Peyer's patch (tissue), 4 donors: ENCODE data around the gene ARL6IP1. TPM values are rescaled to one million over a fixed set of nuclear protein-coding genes. Genes with fewer than 3 reads are reported as not detected.

Experiments
- DNase-seq, 3 donors: peaks; one replicate each; pipeline ENCODE4 v3.0.0-alpha.2; 2017 to 2019
- H3K27ac ChIP-seq, 4 donors: fragments of 200-600 bp; sonication (generic); one replicate each; pipeline ENCODE4 v1.5.1; 2016 to 2019
- H3K27me3 ChIP-seq, 2 donors: fragments of 200-600 bp; sonication (generic); one replicate each; pipeline ENCODE4 v1.5.1; 2019
- H3K36me3 ChIP-seq, 3 donors: fragments of 200-600 bp; sonication (generic); one replicate each; pipeline ENCODE4 v1.5.1; 2016 to 2019
- H3K4me1 ChIP-seq, 4 donors: fragments of 200-600 bp; sonication (generic); one replicate each; pipeline ENCODE4 v1.5.1; 2016 to 2019
- H3K4me3 ChIP-seq, 4 donors: fragments of 200-600 bp; sonication (generic); 1 replicate in 3 of 4; 2 replicates in 1 of 4; pipeline ENCODE4 v1.5.1; 2016 to 2019; ENCODE audit warnings: mild to moderate bottlenecking in 1 of 4
- H3K9me3 ChIP-seq, 4 donors: fragments of 200-600 bp; sonication (generic); one replicate each; pipeline ENCODE4 v1.5.1; 2016 to 2019; ENCODE audit warnings: mild to moderate bottlenecking in 1 of 4
- POLR2A ChIP-seq, 2 donors: fragments of 450-650 bp; IDR thresholded peaks; one replicate each; pipeline ENCODE4 v1.5.1; 2017; ENCODE audit warnings: antibody characterized with exemption in 2 of 2, mild to moderate bottlenecking in 2 of 2, moderate library complexity in 2 of 2
- total RNA-seq, 4 donors: library from RNA; depleted of rRNA; stranded (reverse); fragments of >200 nt; gene quantifications; one replicate each; pipeline ENCODE4 v1.1.0, GENCODE V29; 2016
- TF ChIP-seq, protein P1 (sequence below), 6 experiments: fragments of 450-650 bp in 4 of 6; fragments of 200-600 bp in 2 of 6; sonication (generic) in 1 of 6; IDR thresholded peaks; one replicate each; pipeline ENCODE4 v1.5.1; 2017 to 2019; ENCODE audit warnings: antibody characterized with exemption in 6 of 6, mild to moderate bottlenecking in 3 of 6, moderate library complexity in 1 of 6

Gene ARL6IP1
- total RNA-seq, 4 donors from 2014 or later: 56.1 to 179 (median 122) TPM

DNA sequence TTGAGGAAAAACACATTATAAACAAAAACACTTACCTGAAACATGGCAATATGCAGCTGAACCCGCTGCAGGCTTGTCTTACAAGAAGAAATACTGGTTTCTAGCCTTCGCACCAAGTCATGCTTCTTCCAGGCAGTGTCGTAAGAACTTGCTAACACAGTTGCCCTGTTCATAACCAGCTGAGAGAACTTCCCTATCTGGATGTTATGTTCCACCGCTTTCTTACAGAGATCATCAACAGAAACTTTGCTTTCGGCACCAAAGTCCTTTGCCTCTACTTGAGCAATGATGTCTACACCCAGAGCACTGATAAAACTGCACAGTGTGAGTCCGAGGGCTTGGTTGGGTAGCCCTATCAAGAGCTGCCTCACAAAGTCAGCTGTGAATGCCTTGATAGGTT is 27.9 kb upstream of the ARL6IP1 start:
- H3K9me3 ChIP-seq: no peaks in the 10 kb centered on the region
- H3K4me1 ChIP-seq: no peaks in the 10 kb centered on the region
- DNase-seq: no peak
- no peak overlapping the region for H3K27ac ChIP-seq
- peaks cover 0 to 71% (median 0%) of the 10 kb centered on the region in 3 donors for H3K36me3 ChIP-seq
- TF ChIP-seq, protein P1, sequence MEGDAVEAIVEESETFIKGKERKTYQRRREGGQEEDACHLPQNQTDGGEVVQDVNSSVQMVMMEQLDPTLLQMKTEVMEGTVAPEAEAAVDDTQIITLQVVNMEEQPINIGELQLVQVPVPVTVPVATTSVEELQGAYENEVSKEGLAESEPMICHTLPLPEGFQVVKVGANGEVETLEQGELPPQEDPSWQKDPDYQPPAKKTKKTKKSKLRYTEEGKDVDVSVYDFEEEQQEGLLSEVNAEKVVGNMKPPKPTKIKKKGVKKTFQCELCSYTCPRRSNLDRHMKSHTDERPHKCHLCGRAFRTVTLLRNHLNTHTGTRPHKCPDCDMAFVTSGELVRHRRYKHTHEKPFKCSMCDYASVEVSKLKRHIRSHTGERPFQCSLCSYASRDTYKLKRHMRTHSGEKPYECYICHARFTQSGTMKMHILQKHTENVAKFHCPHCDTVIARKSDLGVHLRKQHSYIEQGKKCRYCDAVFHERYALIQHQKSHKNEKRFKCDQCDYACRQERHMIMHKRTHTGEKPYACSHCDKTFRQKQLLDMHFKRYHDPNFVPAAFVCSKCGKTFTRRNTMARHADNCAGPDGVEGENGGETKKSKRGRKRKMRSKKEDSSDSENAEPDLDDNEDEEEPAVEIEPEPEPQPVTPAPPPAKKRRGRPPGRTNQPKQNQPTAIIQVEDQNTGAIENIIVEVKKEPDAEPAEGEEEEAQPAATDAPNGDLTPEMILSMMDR (IDR thresholded peaks at IDR 0.05): no peak
- TF ChIP-seq POLR2A (IDR thresholded peaks at IDR 0.05): no peak
- no peak overlapping the region for H3K4me3 ChIP-seq
- no peaks in the 10 kb centered on the region for H3K27me3 ChIP-seq

DNA sequence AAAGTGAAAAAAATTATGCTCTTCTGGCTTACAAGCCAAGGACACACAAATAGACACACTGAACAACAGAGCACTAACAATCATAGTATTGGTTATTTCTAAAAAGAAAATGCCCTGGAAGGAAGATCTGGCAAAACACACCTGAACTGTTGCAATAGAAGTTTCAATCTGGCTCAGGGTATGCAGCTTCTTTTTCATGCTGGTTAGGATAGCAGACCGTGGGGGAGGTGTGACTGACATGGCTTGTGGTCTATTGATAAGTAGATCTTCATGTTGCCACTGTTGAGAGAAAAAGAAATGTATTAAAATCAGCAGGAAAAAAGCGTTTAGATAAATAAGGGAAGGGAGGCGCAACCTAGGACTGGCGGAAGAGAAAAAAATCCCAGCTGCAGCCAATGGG is 26.5 kb upstream of the ARL6IP1 start:
- Histone ChIP-seq H3K4me1 (no peaks in the 10 kb centered on the region), H3K27me3 (no peaks in the 10 kb centered on the region), H3K4me3 (no peak overlapping the region), H3K36me3 (peaks cover 0 to 58% (median 0%) of the 10 kb centered on the region in 3 donors), H3K27ac (no peak overlapping the region), H3K9me3 (no peaks in the 10 kb centered on the region)
- no peak for DNase-seq
- no peak for TF ChIP-seq POLR2A (IDR thresholded peaks at IDR 0.05)
- TF ChIP-seq, protein P1 (IDR thresholded peaks at IDR 0.05): no peak

DNA sequence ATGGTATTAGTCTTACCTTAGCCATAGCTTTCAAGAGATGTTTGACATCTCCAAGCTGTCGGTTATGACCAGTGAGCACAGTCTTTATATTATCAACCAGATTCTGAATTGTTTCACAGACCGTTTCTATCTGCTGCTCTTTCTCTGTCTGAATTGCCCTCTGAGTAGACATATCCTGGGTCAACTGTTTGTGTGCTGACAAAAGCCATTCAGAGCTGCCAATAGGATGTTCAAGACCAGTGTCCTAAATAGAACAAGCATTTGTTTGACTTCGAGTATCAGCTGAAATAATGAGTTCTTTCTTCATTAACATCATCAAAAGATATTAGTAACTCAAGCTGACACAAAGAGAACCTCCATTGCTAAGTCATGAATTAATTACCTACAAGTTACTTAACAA is 14.9 kb upstream of the ARL6IP1 start:
- Histone ChIP-seq H3K36me3 (peaks cover 0 to 78% (median 0%) of the 10 kb centered on the region in 3 donors), H3K4me1 (no peaks in the 10 kb centered on the region), H3K27ac (no peak overlapping the region), H3K4me3 (no peak overlapping the region), H3K27me3 (no peaks in the 10 kb centered on the region), H3K9me3 (no peaks in the 10 kb centered on the region)
- no peak for DNase-seq
- TF ChIP-seq, protein P1 (IDR thresholded peaks at IDR 0.05): no peak
- no peak for TF ChIP-seq POLR2A (IDR thresholded peaks at IDR 0.05)

DNA sequence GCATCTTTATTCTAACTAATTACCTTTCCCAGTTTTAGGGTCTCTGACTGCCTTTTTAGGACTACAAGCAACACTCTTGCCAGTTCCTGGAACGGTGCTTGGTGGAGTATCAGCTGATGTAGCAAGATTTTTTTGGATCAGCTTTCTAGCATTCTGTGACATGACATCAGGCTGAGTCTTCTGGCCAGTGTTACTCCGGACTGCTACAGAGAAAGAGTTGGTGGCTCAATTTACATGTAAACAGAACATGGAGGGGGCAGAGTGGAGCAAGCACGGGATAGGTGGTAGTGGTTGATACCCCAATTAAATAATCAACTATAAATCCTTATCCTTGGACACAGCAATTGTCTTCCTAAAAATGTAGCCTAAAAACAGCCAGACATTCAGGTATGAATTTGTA is 10.6 kb upstream of the ARL6IP1 start:
- Histone ChIP-seq H3K27ac (no peak overlapping the region), H3K4me3 (no peak overlapping the region), H3K4me1 (no peaks in the 10 kb centered on the region), H3K27me3 (no peaks in the 10 kb centered on the region), H3K36me3 (peaks cover 0 to 87% (median 0%) of the 10 kb centered on the region in 3 donors), H3K9me3 (no peaks in the 10 kb centered on the region)
- TF ChIP-seq, protein P1 (IDR thresholded peaks at IDR 0.05): no peak
- no peak for TF ChIP-seq POLR2A (IDR thresholded peaks at IDR 0.05)
- DNase-seq: no peak

DNA sequence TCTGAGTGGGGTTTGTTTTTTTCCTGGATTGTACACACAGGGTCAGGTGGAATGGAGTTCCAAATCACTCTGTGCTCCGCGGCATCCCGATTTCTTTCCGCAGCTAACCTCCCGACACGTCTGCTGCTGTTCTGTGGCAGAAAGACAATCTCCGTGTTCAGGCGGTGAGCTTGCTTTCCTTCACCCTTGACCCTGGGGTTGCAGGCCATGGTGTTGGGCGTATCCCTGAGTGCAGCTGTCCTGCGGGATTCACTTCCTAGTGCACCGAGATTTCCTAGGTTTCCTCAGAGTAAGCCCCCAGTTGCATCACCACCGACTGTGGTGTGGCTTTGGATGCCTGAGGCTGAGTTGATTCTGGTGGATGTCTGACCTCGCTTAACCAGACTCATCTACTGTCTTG is 7.8 kb upstream of the ARL6IP1 start:
- no peak for TF ChIP-seq POLR2A (IDR thresholded peaks at IDR 0.05)
- no peaks in the 10 kb centered on the region for H3K9me3 ChIP-seq
- H3K4me1 ChIP-seq: no peaks in the 10 kb centered on the region
- no peak overlapping the region for H3K4me3 ChIP-seq
- no peaks in the 10 kb centered on the region for H3K27me3 ChIP-seq
- no peak overlapping the region for H3K27ac ChIP-seq
- DNase-seq: no peak
- H3K36me3 ChIP-seq: peaks cover 0 to 66% (median 0%) of the 10 kb centered on the region in 3 donors

DNA sequence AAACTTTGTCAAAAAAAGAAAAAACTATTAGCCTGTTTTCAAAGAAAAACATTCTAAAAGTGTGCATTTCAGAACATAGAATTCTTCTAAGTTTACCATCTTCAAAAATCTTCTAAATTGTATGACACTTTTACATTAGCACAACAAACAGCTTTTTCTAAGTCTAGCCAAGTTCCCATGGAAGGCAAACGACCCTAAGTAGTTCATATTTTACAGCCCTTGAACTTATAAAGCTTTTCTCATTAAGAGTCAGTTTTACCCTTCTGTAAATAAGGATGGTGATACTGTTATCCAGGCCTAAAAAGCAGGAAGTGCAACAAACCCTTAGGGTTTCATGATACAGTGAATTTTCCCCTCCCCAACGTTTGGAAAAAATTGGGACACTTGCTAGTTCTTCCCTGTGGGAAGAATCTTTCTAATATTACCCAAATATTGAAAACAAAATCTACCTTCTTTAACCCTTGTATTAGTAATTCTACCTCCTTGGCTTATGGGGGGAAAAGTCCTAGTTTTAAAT is 4.0 kb upstream of the ARL6IP1 start:
- Histone ChIP-seq H3K36me3 (peaks cover 0 to 40% (median 0%) of the 10 kb centered on the region in 3 donors), H3K4me3 (no peak overlapping the region), H3K27me3 (no peaks in the 10 kb centered on the region), H3K9me3 (no peaks in the 10 kb centered on the region), H3K4me1 (peaks cover 0 to 8% (median 1%) of the 10 kb centered on the region in 4 donors), H3K27ac (no peak overlapping the region)
- TF ChIP-seq, protein P1 (IDR thresholded peaks at IDR 0.05): no peak
- no peak for TF ChIP-seq POLR2A (IDR thresholded peaks at IDR 0.05)
- DNase-seq: no peak
